NCI-H69 (cell line): ENCODE measurements around the gene DNAH10.
A peak's percentile ranks its signal among the peaks of the same experiment; 100 is the strongest.

Experiments used
- DNase-seq: peaks from one replicate; lab custom pipeline; 2025; lab: John Stamatoyannopoulos, UW

DNAH10 gene

GRCh38 chr12:123971770-123972456, 209.8 kb downstream of the DNAH10 start:
- DNase-seq: peak; percentile 81

- DNase-seq: peak; percentile 99
These were observed 210.6 kb downstream of the DNAH10 start, which contains the start of the genes CCDC92 and ZNF664 for GRCh38 chr12:123972457-123973401. Gene CCDC92 (minus strand): TSS chr12:123972831. CDS start chr12:123944305, 28,526 bp downstream. Gene ZNF664 (plus strand): TSS chr12:123973215. CDS start chr12:124012145, 38,930 bp downstream.

- peak; percentile 76 for DNase-seq
These were observed 211.6 kb downstream of the DNAH10 start for GRCh38 chr12:123973552-123974341.

GRCh38 chr12:123976227-123976826, 214.2 kb downstream of the DNAH10 start:
- DNase-seq: no peak

- DNase-seq: no peak
These were observed 217.5 kb downstream of the DNAH10 start for GRCh38 chr12:123979566-123979965.

- DNase-seq: no peak
These were observed 220.2 kb downstream of the DNAH10 start for GRCh38 chr12:123982269-123982668.

- peak; percentile 72 for DNase-seq
These were observed 221.9 kb downstream of the DNAH10 start for GRCh38 chr12:123983822-123984485.

GRCh38 chr12:123984903-123985302, 222.8 kb downstream of the DNAH10 start:
- DNase-seq: no peak
